SK-MEL-5 (cell line): ENCODE results near the gene HDLBP. TPM values are rescaled to one million over a fixed set of nuclear protein-coding genes. Genes with fewer than 3 reads are reported as not detected.

Experiments used
- DNase-seq: peaks from one replicate; pipeline ENCODE4 v3.0.0-alpha.2; 2016; ENCODE audit warnings: low read depth, low spot score
- in situ Hi-C: cut with HindIII; loops from 2 replicates; pipeline ENCODE4 v1.10.0; 2016; ENCODE audit warnings: low sequenced_read_pairs, high pct_unique_total_duplicates, low pct_unique_long_range_greater_than_20kb
- total RNA-seq: library from RNA; depleted of rRNA; stranded (reverse); fragments of >200 nt; shearing (Covaris generic); gene quantifications from 2 replicates; pipeline ENCODE4 v1.2.3, GENCODE V29; 2014

HDLBP gene
- total RNA-seq, 1 experiment from 2014 or later: 592 TPM

- DNase-seq: no peak
- in situ Hi-C loops: no loop called here
Observed at GRCh38 chr2:241248289-241248688, 67.2 kb downstream of the HDLBP start.

- in situ Hi-C loops: no loop called here
- no peak for DNase-seq
Observed at GRCh38 chr2:241244368-241244767, 71.1 kb downstream of the HDLBP start.

GRCh38 chr2:241242306-241242705 lies 73.2 kb downstream of the HDLBP start:
- in situ Hi-C loops: no loop called here
- DNase-seq: no peak

- no peak for DNase-seq
- in situ Hi-C loops: no loop called here
Observed at GRCh38 chr2:241241669-241242068, 73.8 kb downstream of the HDLBP start.

GRCh38 chr2:241240320-241241004 lies 75.0 kb downstream of the HDLBP start:
- no peak for DNase-seq
- in situ Hi-C loops: no loop called here

GRCh38 chr2:241239552-241240202 lies 75.8 kb downstream of the HDLBP start:
- DNase-seq: no peak
- in situ Hi-C loops: no loop called here

- in situ Hi-C loops: no loop called here
- DNase-seq: no peak
Observed at GRCh38 chr2:241238693-241239198, 76.7 kb downstream of the HDLBP start.

GRCh38 chr2:241237949-241238371 lies 77.5 kb downstream of the HDLBP start:
- no peak for DNase-seq
- in situ Hi-C loops: no loop called here

- DNase-seq: no peak
- in situ Hi-C loops: no loop called here
Observed at GRCh38 chr2:241237047-241237446, 78.4 kb downstream of the HDLBP start.

- in situ Hi-C loops: no loop called here
- no peak for DNase-seq
Observed at GRCh38 chr2:241235859-241236593, 79.4 kb downstream of the HDLBP start.

- DNase-seq: no peak
- in situ Hi-C loops: no loop called here
Observed at GRCh38 chr2:241234962-241235740, 80.3 kb downstream of the HDLBP start.

GRCh38 chr2:241234066-241234790 lies 81.2 kb downstream of the HDLBP start:
- in situ Hi-C loops: no loop called here
- no peak for DNase-seq

- in situ Hi-C loops: no loop called here
- no peak for DNase-seq
Observed at GRCh38 chr2:241232736-241233575, 82.5 kb downstream of the HDLBP start.

- DNase-seq: no peak
- in situ Hi-C loops: no loop called here
Observed at GRCh38 chr2:241230435-241230834, 85.0 kb downstream of the HDLBP start.

GRCh38 chr2:241229563-241230401 lies 85.7 kb downstream of the HDLBP start:
- in situ Hi-C loops: no loop called here
- DNase-seq: no peak
